ENCODE measurements around the gene CCNG2.

The CCNG2 gene

DNA sequence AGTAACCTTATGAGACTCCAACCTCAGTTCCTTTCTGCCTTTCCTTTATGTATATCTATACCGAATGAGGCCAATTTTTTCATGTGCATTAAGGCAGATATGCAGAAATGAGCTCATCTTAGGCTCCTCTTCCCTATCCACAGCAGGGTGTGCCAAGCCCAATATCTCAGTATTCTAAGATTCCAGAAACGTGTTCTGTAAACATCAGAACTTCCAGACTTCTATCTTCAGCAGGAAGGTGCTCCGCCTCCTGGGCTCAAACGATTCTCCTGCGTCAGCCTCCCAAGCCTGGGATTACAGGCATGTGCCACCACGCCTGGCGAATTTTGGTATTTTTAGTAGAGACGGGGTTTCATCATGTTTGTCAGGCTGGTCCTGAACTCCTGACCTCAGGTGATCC lies 31.0 kb upstream of the CCNG2 start:
- no peak for TF ChIP-seq RAD21 (IDR thresholded peaks at IDR 0.05; ENCODE audit: low read depth)
- TF ChIP-seq YY1 (IDR thresholded peaks at IDR 0.05; ENCODE audit: low read depth): no peak
- TF ChIP-seq, protein P1, sequence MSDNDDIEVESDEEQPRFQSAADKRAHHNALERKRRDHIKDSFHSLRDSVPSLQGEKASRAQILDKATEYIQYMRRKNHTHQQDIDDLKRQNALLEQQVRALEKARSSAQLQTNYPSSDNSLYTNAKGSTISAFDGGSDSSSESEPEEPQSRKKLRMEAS (IDR thresholded peaks at IDR 0.05): no peak
- TF ChIP-seq TCF12 (IDR thresholded peaks at IDR 0.05; ENCODE audit: low read depth): no peak
- no peak for TF ChIP-seq FOXM1 (IDR thresholded peaks at IDR 0.05; ENCODE audit: borderline replicate concordance, low read depth)
- TF ChIP-seq, protein P2, sequence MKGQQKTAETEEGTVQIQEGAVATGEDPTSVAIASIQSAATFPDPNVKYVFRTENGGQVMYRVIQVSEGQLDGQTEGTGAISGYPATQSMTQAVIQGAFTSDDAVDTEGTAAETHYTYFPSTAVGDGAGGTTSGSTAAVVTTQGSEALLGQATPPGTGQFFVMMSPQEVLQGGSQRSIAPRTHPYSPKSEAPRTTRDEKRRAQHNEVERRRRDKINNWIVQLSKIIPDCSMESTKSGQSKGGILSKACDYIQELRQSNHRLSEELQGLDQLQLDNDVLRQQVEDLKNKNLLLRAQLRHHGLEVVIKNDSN (IDR thresholded peaks at IDR 0.05): no peak
- no peak for TF ChIP-seq EP300 (IDR thresholded peaks at IDR 0.05; ENCODE audit: borderline replicate concordance)
- TF ChIP-seq TAF1 (IDR thresholded peaks at IDR 0.05; ENCODE audit: low read depth): no peak
- TF ChIP-seq ZBTB7A (IDR thresholded peaks at IDR 0.05; ENCODE audit: low read depth): no peak
- TF ChIP-seq EGR1 (IDR thresholded peaks at IDR 0.05): no peak

DNA sequence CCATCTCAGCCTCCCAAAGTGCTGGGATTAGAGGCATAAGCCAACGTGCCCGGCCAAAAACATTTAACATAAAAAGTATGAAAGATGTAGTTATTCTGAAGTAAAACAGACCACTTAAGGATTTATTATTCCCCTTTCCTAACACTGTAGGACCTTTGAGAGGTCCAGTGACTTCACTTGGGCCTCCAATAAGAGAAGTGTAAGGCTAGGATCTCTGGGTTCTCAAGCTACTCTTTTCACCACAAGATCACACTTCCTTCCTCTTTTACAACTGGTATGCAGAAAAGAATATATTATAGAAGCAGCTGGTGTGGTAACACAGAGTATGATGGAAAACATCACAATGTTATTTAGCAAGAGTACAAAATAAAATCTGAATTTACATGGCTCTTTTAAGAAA lies 30.2 kb upstream of the CCNG2 start:
- TF ChIP-seq TEAD4 (IDR thresholded peaks at IDR 0.05) (no peak), ZBTB7A (IDR thresholded peaks at IDR 0.05; ENCODE audit: low read depth) (no peak), TCF12 (IDR thresholded peaks at IDR 0.05; ENCODE audit: low read depth) (no peak), RAD21 (IDR thresholded peaks at IDR 0.05; ENCODE audit: low read depth) (no peak), CEBPB (IDR thresholded peaks at IDR 0.05) (no peak), EGR1 (IDR thresholded peaks at IDR 0.05) (no peak), EP300 (IDR thresholded peaks at IDR 0.05; ENCODE audit: borderline replicate concordance) (no peak), FOXM1 (IDR thresholded peaks at IDR 0.05; ENCODE audit: borderline replicate concordance, low read depth) (no peak), TAF1 (IDR thresholded peaks at IDR 0.05; ENCODE audit: low read depth) (no peak), YY1 (IDR thresholded peaks at IDR 0.05; ENCODE audit: low read depth) (no peak), NFIC (IDR thresholded peaks at IDR 0.05) (no peak), CREB1 (IDR thresholded peaks at IDR 0.05; ENCODE audit: low read depth) (no peak)
- TF ChIP-seq, protein P2 (IDR thresholded peaks at IDR 0.05): no peak
- TF ChIP-seq, protein P3, sequence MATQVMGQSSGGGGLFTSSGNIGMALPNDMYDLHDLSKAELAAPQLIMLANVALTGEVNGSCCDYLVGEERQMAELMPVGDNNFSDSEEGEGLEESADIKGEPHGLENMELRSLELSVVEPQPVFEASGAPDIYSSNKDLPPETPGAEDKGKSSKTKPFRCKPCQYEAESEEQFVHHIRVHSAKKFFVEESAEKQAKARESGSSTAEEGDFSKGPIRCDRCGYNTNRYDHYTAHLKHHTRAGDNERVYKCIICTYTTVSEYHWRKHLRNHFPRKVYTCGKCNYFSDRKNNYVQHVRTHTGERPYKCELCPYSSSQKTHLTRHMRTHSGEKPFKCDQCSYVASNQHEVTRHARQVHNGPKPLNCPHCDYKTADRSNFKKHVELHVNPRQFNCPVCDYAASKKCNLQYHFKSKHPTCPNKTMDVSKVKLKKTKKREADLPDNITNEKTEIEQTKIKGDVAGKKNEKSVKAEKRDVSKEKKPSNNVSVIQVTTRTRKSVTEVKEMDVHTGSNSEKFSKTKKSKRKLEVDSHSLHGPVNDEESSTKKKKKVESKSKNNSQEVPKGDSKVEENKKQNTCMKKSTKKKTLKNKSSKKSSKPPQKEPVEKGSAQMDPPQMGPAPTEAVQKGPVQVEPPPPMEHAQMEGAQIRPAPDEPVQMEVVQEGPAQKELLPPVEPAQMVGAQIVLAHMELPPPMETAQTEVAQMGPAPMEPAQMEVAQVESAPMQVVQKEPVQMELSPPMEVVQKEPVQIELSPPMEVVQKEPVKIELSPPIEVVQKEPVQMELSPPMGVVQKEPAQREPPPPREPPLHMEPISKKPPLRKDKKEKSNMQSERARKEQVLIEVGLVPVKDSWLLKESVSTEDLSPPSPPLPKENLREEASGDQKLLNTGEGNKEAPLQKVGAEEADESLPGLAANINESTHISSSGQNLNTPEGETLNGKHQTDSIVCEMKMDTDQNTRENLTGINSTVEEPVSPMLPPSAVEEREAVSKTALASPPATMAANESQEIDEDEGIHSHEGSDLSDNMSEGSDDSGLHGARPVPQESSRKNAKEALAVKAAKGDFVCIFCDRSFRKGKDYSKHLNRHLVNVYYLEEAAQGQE (IDR thresholded peaks at IDR 0.05; ENCODE audit: low read depth): no peak
- TF ChIP-seq, protein P1 (IDR thresholded peaks at IDR 0.05): no peak

DNA sequence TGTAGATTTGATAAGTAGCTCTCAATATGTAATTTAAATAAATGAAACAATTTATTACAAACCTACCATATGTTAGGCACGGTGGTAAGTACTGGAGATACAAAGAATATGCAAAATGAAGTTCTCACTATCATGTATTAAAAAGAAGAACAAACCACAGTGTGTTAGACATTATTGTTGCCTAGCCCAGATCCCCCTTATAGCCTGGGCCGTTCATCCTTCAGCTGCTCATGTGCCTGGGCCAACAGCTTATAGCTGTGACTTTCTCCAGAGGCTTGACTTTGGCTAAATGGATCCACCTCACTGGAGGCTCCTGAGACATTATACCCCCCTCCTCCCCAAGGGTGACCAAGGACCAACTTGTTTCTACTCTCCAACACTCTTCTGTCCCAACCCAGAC lies 29.8 kb upstream of the CCNG2 start:
- no peak for TF ChIP-seq TAF1 (IDR thresholded peaks at IDR 0.05; ENCODE audit: low read depth)
- TF ChIP-seq, protein P2 (IDR thresholded peaks at IDR 0.05): no peak
- TF ChIP-seq CEBPB (IDR thresholded peaks at IDR 0.05): no peak
- TF ChIP-seq TEAD4 (IDR thresholded peaks at IDR 0.05): no peak
- TF ChIP-seq TCF12 (IDR thresholded peaks at IDR 0.05; ENCODE audit: low read depth): no peak
- no peak for TF ChIP-seq EP300 (IDR thresholded peaks at IDR 0.05; ENCODE audit: borderline replicate concordance)

DNA sequence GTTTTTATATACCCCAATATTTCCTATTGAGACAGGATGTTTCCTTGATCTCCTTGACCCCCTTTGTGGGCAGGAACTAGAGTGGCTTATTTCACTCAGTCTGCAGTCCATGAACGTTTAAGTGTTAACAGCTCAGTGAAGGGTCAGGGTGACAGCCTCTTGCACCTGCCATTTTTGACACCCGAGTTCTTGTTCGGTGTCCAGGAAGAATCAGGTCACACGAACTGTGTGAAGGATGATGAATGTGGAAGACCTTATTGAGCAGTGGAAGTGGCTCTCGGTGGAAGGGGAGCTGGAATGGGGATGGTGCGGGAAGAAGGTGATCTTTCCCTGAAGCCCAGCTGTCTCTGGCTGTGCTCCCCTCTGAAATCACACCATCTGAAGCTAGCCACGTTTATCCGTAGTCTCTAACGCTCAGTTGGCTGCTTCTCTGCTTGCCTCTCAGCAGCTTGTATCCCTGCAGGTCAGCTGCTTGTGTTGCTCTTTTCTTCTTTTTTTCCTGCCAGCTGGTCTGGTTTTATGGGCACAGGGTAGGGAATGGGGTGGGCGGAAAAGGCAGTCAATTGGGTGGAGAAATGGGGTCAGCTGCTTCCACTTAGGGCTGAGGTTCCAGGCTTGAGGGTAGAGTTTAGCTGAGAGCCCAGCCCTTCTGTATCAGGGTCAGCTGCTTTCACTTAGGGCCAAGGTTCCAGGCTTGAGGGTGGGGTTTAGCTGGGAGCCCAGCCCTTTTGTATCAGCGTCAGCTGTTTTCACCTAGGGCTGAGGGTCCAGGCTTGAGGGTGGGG lies 29.0 kb upstream of the CCNG2 start:
- TF ChIP-seq FOXM1 (IDR thresholded peaks at IDR 0.05; ENCODE audit: borderline replicate concordance, low read depth): no peak
- TF ChIP-seq CEBPB (IDR thresholded peaks at IDR 0.05): no peak
- TF ChIP-seq, protein P1 (IDR thresholded peaks at IDR 0.05): no peak
- TF ChIP-seq TAF1 (IDR thresholded peaks at IDR 0.05; ENCODE audit: low read depth): no peak
- TF ChIP-seq ZBTB7A (IDR thresholded peaks at IDR 0.05; ENCODE audit: low read depth): no peak
- TF ChIP-seq TCF12 (IDR thresholded peaks at IDR 0.05; ENCODE audit: low read depth): no peak
- TF ChIP-seq, protein P2 (IDR thresholded peaks at IDR 0.05): no peak
- no peak for TF ChIP-seq EP300 (IDR thresholded peaks at IDR 0.05; ENCODE audit: borderline replicate concordance)
- no peak for TF ChIP-seq EGR1 (IDR thresholded peaks at IDR 0.05)
- no peak for TF ChIP-seq TEAD4 (IDR thresholded peaks at IDR 0.05)
- no peak for TF ChIP-seq NFIC (IDR thresholded peaks at IDR 0.05)
- TF ChIP-seq, protein P3 (IDR thresholded peaks at IDR 0.05; ENCODE audit: low read depth): no peak
- no peak for TF ChIP-seq CREB1 (IDR thresholded peaks at IDR 0.05; ENCODE audit: low read depth)
- TF ChIP-seq RAD21 (IDR thresholded peaks at IDR 0.05; ENCODE audit: low read depth): no peak
- no peak for TF ChIP-seq YY1 (IDR thresholded peaks at IDR 0.05; ENCODE audit: low read depth)

Measured in Ishikawa (cell line).